RWPE2 (cell line): ENCODE measurements around the gene F2RL3.

Experiments used
- ATAC-seq: fragments of 200-7000 bp; cut with Tn5 transposase; 3 replicates; pipeline ENCODE4 v1.9.1; 2021; ENCODE audit warnings: low read depth
- DNase-seq: peaks from one replicate; pipeline ENCODE4 v3.0.0-alpha.2; 2020; ENCODE audit warnings: low spot score
- H3K27ac ChIP-seq: fragments of 450-650 bp; 2 replicates; pipeline ENCODE4 v1.5.1; 2017; ENCODE audit warnings: mild to moderate bottlenecking; ENCODE audit not compliant: poor library complexity, severe bottlenecking
- H3K27me3 ChIP-seq: fragments of 250-450 bp; sonication (Bioruptor Pico); 2 replicates; pipeline ENCODE4 v1.5.1; 2021; ENCODE audit warnings: mild to moderate bottlenecking, moderate library complexity; ENCODE audit not compliant: insufficient read depth, poor library complexity, severe bottlenecking
- H3K36me3 ChIP-seq: fragments of 250-450 bp; sonication (Bioruptor Pico); 2 replicates; pipeline ENCODE4 v1.5.1; 2020; ENCODE audit warnings: low read depth, mild to moderate bottlenecking, moderate library complexity
- H3K4me1 ChIP-seq: fragments of 250-450 bp; sonication (Bioruptor Pico); 2 replicates; pipeline ENCODE4 v1.5.1; 2021; ENCODE audit warnings: mild to moderate bottlenecking, moderate library complexity; ENCODE audit not compliant: insufficient read depth, poor library complexity, severe bottlenecking
- H3K4me3 ChIP-seq: fragments of 250-450 bp; sonication (Bioruptor Pico); 2 replicates; pipeline ENCODE4 v1.5.1; 2021; ENCODE audit warnings: mild to moderate bottlenecking, moderate library complexity; ENCODE audit not compliant: severe bottlenecking
- H3K9me3 ChIP-seq: fragments of 250-450 bp; sonication (Bioruptor Pico); 2 replicates; pipeline ENCODE4 v1.5.1; 2021; ENCODE audit warnings: mild to moderate bottlenecking, moderate library complexity; ENCODE audit not compliant: severe bottlenecking
- TF ChIP-seq, protein P1 (sequence below): fragments of 450-650 bp; IDR thresholded peaks from one replicate; pipeline ENCODE4 v1.5.1; 2017; ENCODE audit warnings: mild to moderate bottlenecking, moderate library complexity; ENCODE audit not compliant: poor library complexity, severe bottlenecking

Gene F2RL3

DNA sequence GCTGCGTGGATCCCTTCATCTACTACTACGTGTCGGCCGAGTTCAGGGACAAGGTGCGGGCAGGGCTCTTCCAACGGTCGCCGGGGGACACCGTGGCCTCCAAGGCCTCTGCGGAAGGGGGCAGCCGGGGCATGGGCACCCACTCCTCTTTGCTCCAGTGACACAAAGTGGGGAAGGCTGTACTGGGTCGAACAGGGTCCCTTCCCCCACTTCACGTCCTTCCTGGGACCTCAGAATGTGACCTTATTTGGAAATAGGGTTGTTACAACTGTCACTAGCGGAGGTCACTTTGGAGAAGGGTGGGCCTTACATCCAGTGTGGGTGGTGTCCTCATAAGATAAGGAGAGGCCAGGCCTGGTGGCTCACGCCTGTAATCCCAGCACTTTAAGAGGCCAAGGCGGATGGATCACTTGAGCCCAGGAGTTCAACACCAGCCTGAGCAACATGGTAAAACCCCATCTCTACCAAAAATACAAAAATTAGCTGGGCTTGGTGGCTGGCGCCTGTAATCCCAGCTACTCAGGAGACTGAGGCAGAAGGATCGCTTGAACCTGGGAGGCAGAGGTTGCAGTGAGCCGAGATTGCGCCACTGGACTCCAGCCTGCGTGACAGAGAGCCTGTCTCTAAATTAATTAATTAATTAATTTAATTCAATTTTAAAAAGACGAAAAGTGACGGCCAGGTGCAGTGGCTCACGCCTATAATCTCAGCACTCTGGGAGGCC lies 1.8 kb downstream of the F2RL3 start:
- H3K36me3 ChIP-seq: no peaks in the 10 kb centered on the region
- no peaks in the 10 kb centered on the region for H3K27me3 ChIP-seq
- TF ChIP-seq, protein P1, sequence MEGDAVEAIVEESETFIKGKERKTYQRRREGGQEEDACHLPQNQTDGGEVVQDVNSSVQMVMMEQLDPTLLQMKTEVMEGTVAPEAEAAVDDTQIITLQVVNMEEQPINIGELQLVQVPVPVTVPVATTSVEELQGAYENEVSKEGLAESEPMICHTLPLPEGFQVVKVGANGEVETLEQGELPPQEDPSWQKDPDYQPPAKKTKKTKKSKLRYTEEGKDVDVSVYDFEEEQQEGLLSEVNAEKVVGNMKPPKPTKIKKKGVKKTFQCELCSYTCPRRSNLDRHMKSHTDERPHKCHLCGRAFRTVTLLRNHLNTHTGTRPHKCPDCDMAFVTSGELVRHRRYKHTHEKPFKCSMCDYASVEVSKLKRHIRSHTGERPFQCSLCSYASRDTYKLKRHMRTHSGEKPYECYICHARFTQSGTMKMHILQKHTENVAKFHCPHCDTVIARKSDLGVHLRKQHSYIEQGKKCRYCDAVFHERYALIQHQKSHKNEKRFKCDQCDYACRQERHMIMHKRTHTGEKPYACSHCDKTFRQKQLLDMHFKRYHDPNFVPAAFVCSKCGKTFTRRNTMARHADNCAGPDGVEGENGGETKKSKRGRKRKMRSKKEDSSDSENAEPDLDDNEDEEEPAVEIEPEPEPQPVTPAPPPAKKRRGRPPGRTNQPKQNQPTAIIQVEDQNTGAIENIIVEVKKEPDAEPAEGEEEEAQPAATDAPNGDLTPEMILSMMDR: no peak
- DNase-seq (no peak), ATAC-seq (no peak)
- H3K4me3 ChIP-seq: no peak overlapping the region
- no peaks in the 10 kb centered on the region for H3K4me1 ChIP-seq
- no peak overlapping the region for H3K27ac ChIP-seq
- H3K9me3 ChIP-seq: no peaks in the 10 kb centered on the region

- no peak overlapping the region for H3K27ac ChIP-seq
- no peak overlapping the region for H3K4me3 ChIP-seq
- DNase-seq (no peak), ATAC-seq (no peak)
- no peaks in the 10 kb centered on the region for H3K4me1 ChIP-seq
- H3K36me3 ChIP-seq: no peaks in the 10 kb centered on the region
- H3K27me3 ChIP-seq: no peaks in the 10 kb centered on the region
- TF ChIP-seq, protein P1: no peak
- H3K9me3 ChIP-seq: no peaks in the 10 kb centered on the region
Observed at GRCh38 chr19:16891696-16892382, 3.0 kb downstream of the F2RL3 start.

- Histone ChIP-seq H3K4me1 (no peaks in the 10 kb centered on the region), H3K36me3 (no peaks in the 10 kb centered on the region), H3K4me3 (no peak overlapping the region), H3K9me3 (no peaks in the 10 kb centered on the region), H3K27ac (no peak overlapping the region), H3K27me3 (no peaks in the 10 kb centered on the region)
- ATAC-seq: no peak
- no peak for DNase-seq
- TF ChIP-seq, protein P1: no peak
Observed at GRCh38 chr19:16892436-16892835, 3.6 kb downstream of the F2RL3 start.

GRCh38 chr19:16892868-16893685 lies 4.3 kb downstream of the F2RL3 start:
- TF ChIP-seq, protein P1: no peak
- H3K27ac ChIP-seq: no peak overlapping the region
- H3K4me3 ChIP-seq: no peak overlapping the region
- ATAC-seq (no peak), DNase-seq (no peak)
- no peaks in the 10 kb centered on the region for H3K27me3 ChIP-seq
- no peaks in the 10 kb centered on the region for H3K36me3 ChIP-seq
- H3K4me1 ChIP-seq: no peaks in the 10 kb centered on the region
- H3K9me3 ChIP-seq: no peaks in the 10 kb centered on the region
